Ishikawa (cell line): ENCODE results near the gene RPL18.

Source experiments
- CEBPB ChIP-seq: IDR thresholded peaks from 2 replicates; pipeline ENCODE4 v1.6.1; 2012
- CREB1 ChIP-seq: IDR thresholded peaks from 2 replicates; pipeline ENCODE4 v1.6.1; 2012; ENCODE audit warnings: low read depth
- EGR1 ChIP-seq: IDR thresholded peaks from 2 replicates; pipeline ENCODE4 v1.6.1; 2012
- EP300 ChIP-seq: IDR thresholded peaks from 2 replicates; pipeline ENCODE4 v1.6.1; 2012; ENCODE audit warnings: borderline replicate concordance
- FOXM1 ChIP-seq: IDR thresholded peaks from 2 replicates; pipeline ENCODE4 v1.6.1; 2012; ENCODE audit warnings: low read depth, borderline replicate concordance
- MAX ChIP-seq: IDR thresholded peaks from 2 replicates; pipeline ENCODE4 v1.6.1; 2012
- NFIC ChIP-seq: IDR thresholded peaks from 2 replicates; pipeline ENCODE4 v1.6.1; 2012
- RAD21 ChIP-seq: IDR thresholded peaks from 2 replicates; pipeline ENCODE4 v1.6.1; 2012; ENCODE audit warnings: low read depth
- REST ChIP-seq: IDR thresholded peaks from 2 replicates; pipeline ENCODE4 v1.6.1; 2012; ENCODE audit warnings: low read depth, mild to moderate bottlenecking
- TAF1 ChIP-seq: IDR thresholded peaks from 2 replicates; pipeline ENCODE4 v1.6.1; 2012; ENCODE audit warnings: low read depth, mild to moderate bottlenecking
- TCF12 ChIP-seq: IDR thresholded peaks from 2 replicates; pipeline ENCODE4 v1.6.1; 2012; ENCODE audit warnings: low read depth
- TEAD4 ChIP-seq: IDR thresholded peaks from 2 replicates; pipeline ENCODE4 v1.6.1; 2012
- USF1 ChIP-seq: IDR thresholded peaks from 2 replicates; pipeline ENCODE4 v1.6.1; 2012
- YY1 ChIP-seq: IDR thresholded peaks from 2 replicates; pipeline ENCODE4 v1.6.1; 2012; ENCODE audit warnings: low read depth
- ZBTB7A ChIP-seq: IDR thresholded peaks from 2 replicates; pipeline ENCODE4 v1.6.1; 2012; ENCODE audit warnings: low read depth

Gene RPL18

GRCh38 chr19:48624791-48625723, 6.1 kb upstream of the RPL18 start:
- TF ChIP-seq CREB1 (no peak), NFIC (no peak), TCF12 (no peak), TAF1 (no peak), CEBPB (no peak), EGR1 (no peak), RAD21 (no peak), TEAD4 (no peak), MAX (no peak), ZBTB7A (no peak), REST (no peak), USF1 (no peak)

GRCh38 chr19:48624067-48624594, 5.2 kb upstream of the RPL18 start:
- TF ChIP-seq USF1: no peak
- TF ChIP-seq MAX: peak; percentile 68
- peak; percentile 68; the same call in 1 of the 2 replicates for TF ChIP-seq ZBTB7A
- TF ChIP-seq RAD21: no peak
- TF ChIP-seq CEBPB: no peak
- TF ChIP-seq CREB1: peak; percentile 37; the same call in 1 of the 2 replicates
- TF ChIP-seq EGR1: peak; percentile 91
- TF ChIP-seq TCF12: no peak
- no peak for TF ChIP-seq REST
- TF ChIP-seq YY1: peak; percentile 100

- TF ChIP-seq YY1 (no peak), RAD21 (no peak), FOXM1 (no peak), CREB1 (no peak; the same call in 1 of the 2 replicates), USF1 (no peak), NFIC (no peak)
Measured at GRCh38 chr19:48623556-48624066, 4.6 kb upstream of the RPL18 start.

- TF ChIP-seq RAD21: no peak
- no peak for TF ChIP-seq TAF1
- no peak for TF ChIP-seq YY1
- TF ChIP-seq CEBPB: no peak
- no peak; the same call in 1 of the 2 replicates for TF ChIP-seq NFIC
- no peak for TF ChIP-seq REST
- no peak for TF ChIP-seq TCF12
- no peak for TF ChIP-seq TEAD4
- TF ChIP-seq FOXM1: no peak
- TF ChIP-seq CREB1: no peak
- no peak for TF ChIP-seq EP300
Measured at GRCh38 chr19:48619692-48620585, 961 bp upstream of the RPL18 start.
